ENCODE results near the gene H6PD. TPM values are rescaled to one million over a fixed set of nuclear protein-coding genes. Genes with fewer than 3 reads are reported as not detected.

The H6PD gene, protein sequence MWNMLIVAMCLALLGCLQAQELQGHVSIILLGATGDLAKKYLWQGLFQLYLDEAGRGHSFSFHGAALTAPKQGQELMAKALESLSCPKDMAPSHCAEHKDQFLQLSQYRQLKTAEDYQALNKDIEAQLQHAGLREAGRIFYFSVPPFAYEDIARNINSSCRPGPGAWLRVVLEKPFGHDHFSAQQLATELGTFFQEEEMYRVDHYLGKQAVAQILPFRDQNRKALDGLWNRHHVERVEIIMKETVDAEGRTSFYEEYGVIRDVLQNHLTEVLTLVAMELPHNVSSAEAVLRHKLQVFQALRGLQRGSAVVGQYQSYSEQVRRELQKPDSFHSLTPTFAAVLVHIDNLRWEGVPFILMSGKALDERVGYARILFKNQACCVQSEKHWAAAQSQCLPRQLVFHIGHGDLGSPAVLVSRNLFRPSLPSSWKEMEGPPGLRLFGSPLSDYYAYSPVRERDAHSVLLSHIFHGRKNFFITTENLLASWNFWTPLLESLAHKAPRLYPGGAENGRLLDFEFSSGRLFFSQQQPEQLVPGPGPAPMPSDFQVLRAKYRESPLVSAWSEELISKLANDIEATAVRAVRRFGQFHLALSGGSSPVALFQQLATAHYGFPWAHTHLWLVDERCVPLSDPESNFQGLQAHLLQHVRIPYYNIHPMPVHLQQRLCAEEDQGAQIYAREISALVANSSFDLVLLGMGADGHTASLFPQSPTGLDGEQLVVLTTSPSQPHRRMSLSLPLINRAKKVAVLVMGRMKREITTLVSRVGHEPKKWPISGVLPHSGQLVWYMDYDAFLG
- total RNA-seq (2014; rRNA removed; shearing (Covaris generic)), result 14.0 and 17.6 TPM in 2 replicates

DNA sequence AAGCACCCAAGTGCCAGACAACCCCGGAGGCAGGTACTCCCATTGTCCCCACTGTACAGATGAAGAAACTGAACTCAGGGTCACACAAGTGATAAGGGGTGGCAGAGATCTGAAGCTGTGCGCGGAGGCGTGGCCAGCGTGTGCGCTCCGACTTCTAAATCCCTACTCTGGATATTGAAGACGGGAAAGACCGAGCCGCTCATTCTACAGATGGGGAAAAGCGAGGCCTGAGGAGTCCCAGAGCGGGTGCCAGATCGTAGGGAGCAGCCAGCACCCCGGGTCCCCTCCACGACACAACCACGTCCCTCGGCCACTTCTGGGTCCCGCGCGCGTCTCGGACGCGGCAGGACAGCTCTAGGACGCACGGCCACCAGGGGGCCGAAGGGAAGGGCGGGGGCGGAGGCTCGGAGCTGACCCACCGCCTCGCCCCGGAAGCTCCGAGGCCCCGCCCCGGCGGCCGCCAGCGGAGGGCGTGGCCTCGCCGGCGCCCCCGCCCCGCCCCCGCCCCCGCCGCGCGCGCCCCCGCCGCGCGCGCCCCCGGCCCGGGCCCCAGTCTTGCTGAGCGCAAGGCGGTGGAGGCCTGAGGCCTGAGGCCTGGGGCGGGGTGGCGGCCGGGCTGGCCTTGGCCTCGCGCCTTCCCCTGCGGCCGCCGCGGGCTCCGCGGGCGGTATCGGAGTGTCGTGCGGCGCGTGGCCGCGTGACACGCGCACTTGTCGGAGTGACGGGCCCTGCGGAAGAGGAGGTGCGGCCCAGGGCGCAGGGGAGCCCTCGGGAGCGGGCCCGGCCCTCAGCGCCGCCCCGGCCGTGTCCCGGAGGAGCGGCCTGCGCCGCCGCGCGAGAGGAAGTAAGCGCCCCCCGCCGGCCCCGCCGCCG is at the start of gene H6PD:
H6PD (plus strand) TSS at position 552 of the 873 bp plus-strand sequence. CDS start 10,161 bp downstream, outside the sequence.
- in situ Hi-C loops (cut with HindIII; ENCODE audit: low sequenced_read_pairs), result no loop called here
- peak; percentile 52 for DNase-seq (ENCODE audit: low spot score)

- in situ Hi-C loops (cut with HindIII; ENCODE audit: low sequenced_read_pairs), result no loop called here
- no peak for DNase-seq (ENCODE audit: low spot score)
These were observed 48.3 kb upstream of the H6PD start for GRCh38 chr1:9186082-9186859.

GRCh38 chr1:9187004-9187403 is 47.6 kb upstream of the H6PD start:
- in situ Hi-C loops (cut with HindIII; ENCODE audit: low sequenced_read_pairs), result no loop called here
- no peak for DNase-seq (ENCODE audit: low spot score)

GRCh38 chr1:9190234-9190633 is 44.3 kb upstream of the H6PD start:
- in situ Hi-C loops (cut with HindIII; ENCODE audit: low sequenced_read_pairs), result no loop called here
- no peak for DNase-seq (ENCODE audit: low spot score)

DNA sequence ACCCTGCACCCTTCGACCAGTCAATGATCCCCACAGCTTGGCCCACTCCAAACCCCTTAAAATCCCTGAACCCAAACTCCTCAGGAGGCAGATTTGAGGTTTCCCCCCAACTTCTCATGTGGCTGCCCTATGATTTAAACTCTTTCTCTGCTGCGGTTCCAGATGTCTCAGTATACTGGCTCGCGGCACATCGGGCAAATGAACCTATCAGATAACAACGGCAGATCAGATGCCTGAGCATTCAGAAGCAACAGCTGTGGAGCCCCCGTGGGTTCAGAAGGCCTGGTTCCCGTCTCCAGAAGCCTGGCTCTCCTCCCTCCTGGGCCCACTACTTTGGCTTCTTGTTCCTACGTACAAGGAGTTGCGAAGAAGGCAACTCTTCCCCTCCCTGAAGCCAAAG is 43.3 kb upstream of the H6PD start:
- in situ Hi-C loops (cut with HindIII; ENCODE audit: low sequenced_read_pairs), result no loop called here
- DNase-seq (ENCODE audit: low spot score), result no peak

DNA sequence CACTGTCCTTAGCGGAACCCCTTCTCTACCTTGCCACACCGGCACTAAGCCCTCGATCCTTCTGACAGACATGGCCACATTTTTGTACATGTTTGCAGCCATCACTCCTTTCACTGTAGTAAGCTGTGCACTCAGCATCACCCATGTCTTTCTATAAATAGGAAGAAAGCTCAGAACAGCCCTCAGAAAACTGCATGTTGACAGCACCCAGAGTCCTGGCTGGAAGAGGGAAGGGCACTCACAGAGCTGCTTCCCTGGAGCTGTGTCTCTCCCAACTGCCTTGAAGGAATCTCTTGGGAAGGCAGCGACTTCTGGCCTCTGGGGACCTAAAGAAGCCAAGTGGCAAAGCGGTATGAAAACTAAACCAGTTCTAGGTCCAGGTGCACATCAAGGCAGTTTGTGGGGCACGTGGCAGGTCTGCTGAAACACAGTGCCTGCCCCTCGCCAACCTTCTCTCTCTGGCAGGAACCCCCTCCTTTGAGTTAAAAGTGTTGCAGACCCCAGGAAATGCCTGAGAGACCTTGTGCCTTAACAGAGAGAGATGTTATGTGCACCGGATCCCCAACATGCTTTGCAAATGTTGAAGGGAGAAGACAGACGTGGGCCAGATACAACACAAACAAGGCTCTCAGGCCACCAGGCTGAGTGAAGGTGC is 41.9 kb upstream of the H6PD start:
- in situ Hi-C loops (cut with HindIII; ENCODE audit: low sequenced_read_pairs), result no loop called here
- DNase-seq (ENCODE audit: low spot score), result no peak

- in situ Hi-C loops (cut with HindIII; ENCODE audit: low sequenced_read_pairs), result no loop called here
These were observed 41.3 kb upstream of the H6PD start for GRCh38 chr1:9193233-9193625.

GRCh38 chr1:9194024-9194423 is 40.5 kb upstream of the H6PD start:
- no peak for DNase-seq (ENCODE audit: low spot score)
- in situ Hi-C loops (cut with HindIII; ENCODE audit: low sequenced_read_pairs), result no loop called here

More at GRCh38 chr1:9193233-9193625, 41.3 kb upstream of the H6PD start:
- no peak for DNase-seq (ENCODE audit: low spot score)

GRCh38 chr1:9195651-9196050 is 38.9 kb upstream of the H6PD start:
- in situ Hi-C loops (cut with HindIII; ENCODE audit: low sequenced_read_pairs), result no loop called here
- DNase-seq (ENCODE audit: low spot score), result no peak

DNA sequence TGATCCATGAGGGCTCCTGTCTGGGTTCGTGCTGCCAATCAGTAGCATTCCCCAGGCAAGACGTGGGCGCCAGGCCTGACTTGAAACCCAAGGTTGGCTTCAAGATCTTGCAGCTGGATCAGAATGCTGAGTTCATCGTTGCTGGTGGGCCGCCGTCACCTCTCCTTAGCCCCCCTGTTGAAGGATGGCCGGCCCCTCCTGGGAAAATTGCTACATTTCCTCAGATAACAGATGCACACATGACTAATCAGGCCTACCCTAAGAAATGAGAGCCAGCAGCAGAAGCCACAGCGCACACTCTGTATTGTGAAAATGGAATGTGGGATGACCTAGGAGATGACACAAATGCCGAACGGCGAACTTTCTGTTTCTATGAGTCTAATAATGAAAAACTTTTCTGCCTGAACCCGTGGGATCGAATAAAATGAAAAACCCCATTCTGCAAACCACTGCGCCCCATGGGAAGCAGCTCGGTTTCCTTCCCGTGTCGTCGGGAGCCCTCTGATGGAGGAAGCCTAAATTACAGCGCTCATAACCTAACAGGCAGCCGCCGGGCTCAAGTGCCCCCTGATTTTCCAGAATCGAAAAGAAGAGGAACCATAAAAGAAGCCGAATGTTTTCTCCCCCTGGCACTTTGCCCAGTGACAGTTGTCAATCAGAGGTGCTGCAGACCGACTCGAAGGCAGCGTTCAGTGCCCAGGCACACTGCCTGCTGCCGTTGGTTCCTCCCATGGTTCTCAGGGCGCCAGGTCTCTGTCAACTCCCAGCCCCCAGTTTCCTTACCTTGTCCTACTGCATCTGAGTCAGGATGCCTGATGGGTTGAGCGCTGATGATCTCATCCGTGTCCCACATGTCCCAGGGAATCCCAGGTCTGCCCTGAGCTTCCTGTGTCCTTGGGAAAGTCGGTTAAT is 38.2 kb upstream of the H6PD start:
- DNase-seq (ENCODE audit: low spot score), result peak; percentile 56
- in situ Hi-C loops (cut with HindIII; ENCODE audit: low sequenced_read_pairs), result no loop called here

DNA sequence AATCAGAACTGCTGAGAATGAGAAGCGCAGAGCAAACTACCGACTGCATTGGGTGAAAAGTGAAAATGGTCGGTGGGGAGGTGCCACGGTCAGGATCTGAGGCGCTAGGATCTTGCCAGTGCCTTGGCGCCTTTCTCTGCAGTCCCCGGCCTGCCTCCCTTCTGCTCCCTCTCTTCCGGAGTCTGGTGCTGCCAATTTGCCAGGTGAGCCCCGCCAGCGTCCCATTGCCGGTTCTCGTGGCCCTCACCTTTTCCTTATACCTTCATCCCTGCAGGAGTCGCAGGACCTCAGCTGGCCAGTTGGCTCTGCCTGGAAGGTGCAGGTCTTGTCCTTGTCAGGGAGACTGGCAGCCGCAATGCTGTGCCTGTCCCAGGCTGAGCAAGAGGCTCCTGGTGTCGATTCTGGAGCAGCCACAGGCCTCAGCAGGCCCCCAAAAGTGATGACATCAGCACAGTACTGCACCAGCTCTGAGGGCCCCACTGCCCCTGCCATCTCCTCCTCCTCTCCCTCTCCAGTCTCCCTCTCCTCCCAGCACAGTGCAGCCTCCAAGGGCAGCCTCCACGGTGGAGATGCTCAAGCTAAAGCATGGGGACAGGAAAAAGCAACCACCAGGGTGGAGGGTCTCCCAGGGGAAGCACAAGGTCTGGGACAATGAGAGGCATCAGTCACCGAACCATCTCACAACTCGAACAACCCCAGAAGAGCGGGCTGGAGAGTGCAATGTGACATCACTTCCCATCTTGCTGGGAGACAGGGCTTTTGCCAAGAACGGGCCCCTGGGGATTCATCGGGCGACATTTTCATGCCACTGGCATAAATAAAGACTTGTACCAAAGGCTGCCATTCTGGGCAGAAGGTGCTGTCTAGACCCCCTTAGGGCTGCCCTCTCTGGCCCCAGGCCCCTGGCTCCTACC is 37.1 kb upstream of the H6PD start:
- no peak for DNase-seq (ENCODE audit: low spot score)
- in situ Hi-C loops (cut with HindIII; ENCODE audit: low sequenced_read_pairs), result no loop called here

- DNase-seq (ENCODE audit: low spot score), result no peak
- in situ Hi-C loops (cut with HindIII; ENCODE audit: low sequenced_read_pairs), result no loop called here
These were observed 35.8 kb upstream of the H6PD start for GRCh38 chr1:9198538-9199361.

DNA sequence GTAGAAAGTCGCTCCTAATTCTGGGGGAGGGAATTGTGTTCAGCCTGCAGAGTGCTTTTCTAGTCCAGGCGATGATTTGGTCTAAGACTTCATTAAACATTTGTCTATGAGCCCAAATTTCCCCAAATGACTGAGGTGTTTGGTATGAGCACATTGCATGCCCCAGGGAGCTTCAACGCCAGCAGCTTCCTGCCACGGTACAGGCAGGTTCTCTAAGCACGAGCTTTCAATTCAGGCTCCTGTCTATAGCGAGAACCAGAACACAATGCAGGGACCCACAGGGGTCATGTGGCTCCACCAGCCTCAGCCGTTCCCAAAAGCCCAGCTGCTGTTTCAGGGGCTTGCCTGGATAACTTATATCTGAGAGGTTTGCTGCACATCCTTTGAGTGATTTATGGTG is 34.1 kb upstream of the H6PD start:
- DNase-seq (ENCODE audit: low spot score), result no peak
- in situ Hi-C loops (cut with HindIII; ENCODE audit: low sequenced_read_pairs), result no loop called here

- no peak for DNase-seq (ENCODE audit: low spot score)
- in situ Hi-C loops (cut with HindIII; ENCODE audit: low sequenced_read_pairs), result no loop called here
These were observed 33.0 kb upstream of the H6PD start for GRCh38 chr1:9201401-9202239.
